ENCODE results near the gene CTU1. TPM values are rescaled to one million over a fixed set of nuclear protein-coding genes. Genes with fewer than 3 reads are reported as not detected.

CTU1 gene
- total and polyA plus RNA-seq, 10 of the 15 experiments (the other 5 are each of a cell fraction or from before 2014, with no cell fraction given): 0.02 to 10.5 (median 3.0) TPM; not detected in 1

GRCh38 chr19:51075998-51076397, 32.2 kb downstream of the CTU1 start:
- ChIA-PET CTCF (interaction anchor here (0.9 kb wide), 1 partner anchor 21 kb away, joined by 3 read pairs; no protein-coding TSS in a partner anchor), RAD21 (ENCODE audit: unreplicated experiment) (no interaction called here), SMC1A (ENCODE audit: uncharacterized antibody, unreplicated experiment) (no interaction called here), POLR2A (no interaction called here)
- in situ Hi-C loops (cut with MboI): no loop called here
- no peak overlapping the region for H3K4me2 ChIP-seq (ENCODE audit: control insufficient read depth, insufficient read depth)
- no peak for FAIRE-seq
- H3K36me3 ChIP-seq (ENCODE audit: control insufficient read depth in 2 of 2, insufficient read depth in 2 of 2, low read length in 1 of 2): no peaks in the 10 kb centered on the region
- no TSS peak for BruUV-seq (replicated peaks)
- no peak overlapping the region for H2AFZ ChIP-seq (ENCODE audit: control insufficient read depth, low read depth, low read length)
- no peaks in the 10 kb centered on the region for H4K20me1 ChIP-seq (ENCODE audit: control insufficient read depth, insufficient read depth)
- H3K9me3 ChIP-seq (replicated peaks; ENCODE audit: control insufficient read depth, insufficient read depth, low read length): no peaks in the 10 kb centered on the region
- DNase-seq (ENCODE audit: low read depth, low spot score): no peak
- intact Hi-C loops (cut with micrococcal nuclease; ENCODE audit: unreplicated experiment): no loop called here
- no peak for ATAC-seq
- 36% methylated on average over 5 of the region's 5 CpGs for WGBS (ENCODE audit: insufficient coverage, insufficient replicate concordance, low lambda C conversion rate, missing lambda C conversion rate)
- no peak overlapping the region for H3K9ac ChIP-seq (ENCODE audit: control insufficient read depth, insufficient read depth, low read length)
- no peaks in the 10 kb centered on the region for H3K4me1 ChIP-seq (ENCODE audit: control insufficient read depth, insufficient read depth, low read length)
- H3K27me3 ChIP-seq (replicated peaks in 1 of 2; ENCODE audit: control insufficient read depth in 2 of 2, insufficient read depth in 2 of 2, low read length in 1 of 2): no peaks in the 10 kb centered on the region
- H3K27ac ChIP-seq (ENCODE audit: control insufficient read depth, insufficient read depth): no peak overlapping the region
- H3K4me3 ChIP-seq: no peak overlapping the region
- H3K79me2 ChIP-seq (ENCODE audit: control insufficient read depth, insufficient read depth, low read length): no peaks in the 10 kb centered on the region
- no peak for TF ChIP-seq GABPA (IDR thresholded peaks at IDR 0.05; ENCODE audit: low read depth)
- TF ChIP-seq RFX5 (IDR thresholded peaks at IDR 0.05; ENCODE audit: low read depth, low read length): no peak
- TF ChIP-seq E4F1 (IDR thresholded peaks at IDR 0.05; ENCODE audit: borderline replicate concordance, partially characterized antibody): no peak
- TF ChIP-seq MYC (IDR thresholded peaks at IDR 0.05; ENCODE audit: insufficient read depth, insufficient read length, insufficient replicate concordance, low read length, severe bottlenecking): no peak
- TF ChIP-seq FOXK2 (IDR thresholded peaks at IDR 0.05): no peak
- TF ChIP-seq ATF2 (IDR thresholded peaks at IDR 0.05; ENCODE audit: low read length): no peak
- TF ChIP-seq EP300 (IDR thresholded peaks at IDR 0.05; ENCODE audit: borderline replicate concordance in 1 of 2, control insufficient read depth in 1 of 2, low read depth in 2 of 2, low read length in 2 of 2): no peak
- no peak for TF ChIP-seq FOS (IDR thresholded peaks at IDR 0.05; ENCODE audit: borderline replicate concordance, extremely low read depth, insufficient read length)
- TF ChIP-seq EZH2 (IDR thresholded peaks at IDR 0.05; ENCODE audit: borderline replicate concordance, control insufficient read depth, low read depth, low read length): no peak
- no peak for TF ChIP-seq ZBTB4 (CRISPR knock-in tag; IDR thresholded peaks at IDR 0.05)
- no peak for TF ChIP-seq CREM (IDR thresholded peaks at IDR 0.05; ENCODE audit: low read depth)
- TF ChIP-seq NR2C2 (IDR thresholded peaks at IDR 0.05; ENCODE audit: borderline replicate concordance, control insufficient read depth, insufficient read length, low read depth): no peak
- no peak for TF ChIP-seq ZNF207 (IDR thresholded peaks at IDR 0.05; ENCODE audit: borderline replicate concordance)
- no peak for TF ChIP-seq RELB (IDR thresholded peaks at IDR 0.05; ENCODE audit: low read depth)

Data from GM12878 (cell line).